Activated T-cell treated with anti-CD3 and anti-CD28 coated beads, Interleukin-2, amount 50 U/mL, for 24 hours (primary cell): ENCODE data around the gene HTRA3.

Experiments
- DNase-seq: peaks from one replicate; pipeline ENCODE4 v3.0.0-alpha.2; 2020
- H3K27ac Mint-ChIP-seq: 2 replicates; pipeline ENCODE4 v1.8.0; 2020; ENCODE audit warnings: mild to moderate bottlenecking, mixed read lengths
- H3K27me3 Mint-ChIP-seq: 2 replicates; pipeline ENCODE4 v1.8.0; 2020; ENCODE audit warnings: mixed read lengths
- H3K36me3 Mint-ChIP-seq: 2 replicates; pipeline ENCODE4 v1.8.0; 2020; ENCODE audit warnings: low read depth, mixed read lengths
- H3K4me1 Mint-ChIP-seq: 2 replicates; pipeline ENCODE4 v1.8.0; 2020; ENCODE audit warnings: low read depth, mixed read lengths
- H3K4me3 Mint-ChIP-seq: 2 replicates; pipeline ENCODE4 v1.8.0; 2020; ENCODE audit warnings: mild to moderate bottlenecking, moderate library complexity, mixed read lengths
- H3K9me3 Mint-ChIP-seq: 2 replicates; pipeline ENCODE4 v1.8.0; 2020; ENCODE audit warnings: mixed read lengths

Gene HTRA3

DNA sequence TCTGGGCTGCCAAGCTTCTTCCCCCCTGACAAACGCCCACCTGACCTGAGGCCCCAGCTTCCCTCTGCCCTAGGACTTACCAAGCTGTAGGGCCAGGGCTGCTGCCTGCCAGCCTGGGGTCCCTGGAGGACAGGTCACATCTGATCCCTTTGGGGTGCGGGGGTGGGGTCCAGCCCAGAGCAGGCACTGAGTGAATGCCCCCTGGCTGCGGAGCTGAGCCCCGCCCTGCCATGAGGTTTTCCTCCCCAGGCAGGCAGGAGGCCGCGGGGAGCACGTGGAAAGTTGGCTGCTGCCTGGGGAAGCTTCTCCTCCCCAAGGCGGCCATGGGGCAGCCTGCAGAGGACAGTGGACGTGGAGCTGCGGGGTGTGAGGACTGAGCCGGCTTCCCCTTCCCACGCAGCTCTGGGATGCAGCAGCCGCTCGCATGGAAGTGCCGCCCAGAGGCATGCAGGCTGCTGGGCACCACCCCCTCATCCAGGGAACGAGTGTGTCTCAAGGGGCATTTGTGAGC, 37.0 kb downstream of the HTRA3 start:
- H3K27me3 Mint-ChIP-seq, result peaks cover 24% of the 10 kb centered on the region
- DNase-seq, result no peak
- H3K27ac Mint-ChIP-seq, result no peak overlapping the region
- peaks cover 2% of the 10 kb centered on the region for H3K4me1 Mint-ChIP-seq
- no peaks in the 10 kb centered on the region for H3K36me3 Mint-ChIP-seq
- H3K9me3 Mint-ChIP-seq, result peaks cover 4% of the 10 kb centered on the region
- H3K4me3 Mint-ChIP-seq, result no peak overlapping the region

DNA sequence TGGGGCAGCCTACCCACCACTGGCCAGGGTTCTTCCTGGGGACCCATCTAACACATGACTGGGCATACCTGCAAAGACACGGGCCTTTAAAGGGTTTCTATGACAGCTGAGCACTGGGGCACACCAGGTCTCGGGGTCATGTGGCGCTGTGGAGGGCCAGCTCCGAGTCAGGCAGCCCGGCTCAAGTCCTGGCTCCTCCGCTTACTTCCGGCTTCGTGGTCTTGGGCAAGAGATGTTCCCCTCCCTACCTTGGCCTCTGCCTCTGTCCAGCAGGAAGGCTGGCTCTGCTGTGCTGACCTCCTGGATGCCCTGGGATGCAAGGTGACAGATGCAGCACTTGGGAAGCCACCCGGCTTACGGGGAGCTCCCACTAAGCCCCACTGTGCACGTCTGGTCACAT, 37.6 kb downstream of the HTRA3 start:
- H3K27ac Mint-ChIP-seq, result no peak overlapping the region
- no peak for DNase-seq
- peaks cover 2% of the 10 kb centered on the region for H3K4me1 Mint-ChIP-seq
- H3K4me3 Mint-ChIP-seq, result no peak overlapping the region
- peaks cover 2% of the 10 kb centered on the region for H3K9me3 Mint-ChIP-seq
- no peaks in the 10 kb centered on the region for H3K36me3 Mint-ChIP-seq
- H3K27me3 Mint-ChIP-seq, result peaks cover 24% of the 10 kb centered on the region

DNA sequence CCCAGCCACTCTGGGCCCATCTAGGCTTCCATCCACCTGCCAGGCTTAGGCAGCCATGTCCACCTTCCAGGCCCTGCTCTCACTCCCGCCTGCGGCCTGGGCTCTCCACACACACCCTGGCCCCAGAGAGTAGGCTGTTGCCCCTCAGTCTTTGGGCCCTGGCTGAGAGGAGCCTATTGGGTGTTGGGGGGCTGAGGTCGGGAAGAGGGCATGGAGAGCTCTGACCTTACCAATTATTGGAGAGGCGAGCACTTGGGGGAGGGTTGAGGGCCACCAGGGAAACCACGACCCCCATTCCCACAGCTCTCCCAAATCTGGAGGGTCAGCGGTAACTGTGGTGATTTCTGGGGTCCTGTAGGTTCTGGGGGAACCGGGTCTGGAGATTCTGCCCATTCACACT, 38.2 kb downstream of the HTRA3 start:
- Mint-ChIP-seq H3K9me3 (peaks cover 2% of the 10 kb centered on the region), H3K4me3 (no peak overlapping the region), H3K27me3 (peaks cover 22% of the 10 kb centered on the region), H3K4me1 (peaks cover 2% of the 10 kb centered on the region), H3K27ac (no peak overlapping the region), H3K36me3 (no peaks in the 10 kb centered on the region)
- DNase-seq, result no peak

DNA sequence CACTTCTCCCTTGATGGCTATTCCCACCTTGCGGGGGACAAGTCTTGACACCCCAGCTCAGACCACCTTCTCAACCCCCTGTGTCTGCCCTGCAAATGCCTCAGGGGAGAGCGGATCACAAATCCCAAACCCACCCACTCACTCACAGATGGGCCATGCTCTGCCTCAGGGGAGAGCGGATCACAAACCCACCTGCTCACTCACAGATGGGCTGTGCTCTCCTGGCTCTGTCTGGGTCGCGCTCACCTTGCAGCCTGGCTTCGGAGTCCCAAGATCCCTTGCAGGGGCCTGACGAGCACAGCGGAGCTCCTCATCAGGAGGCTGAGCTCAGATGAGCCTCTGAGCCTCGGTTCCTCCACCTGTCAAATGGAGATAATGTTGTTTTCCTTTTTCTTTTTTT, 38.6 kb downstream of the HTRA3 start:
- H3K9me3 Mint-ChIP-seq, result peaks cover 5% of the 10 kb centered on the region
- no peaks in the 10 kb centered on the region for H3K36me3 Mint-ChIP-seq
- H3K4me3 Mint-ChIP-seq, result no peak overlapping the region
- peaks cover 2% of the 10 kb centered on the region for H3K4me1 Mint-ChIP-seq
- no peak overlapping the region for H3K27ac Mint-ChIP-seq
- peaks cover 22% of the 10 kb centered on the region for H3K27me3 Mint-ChIP-seq
- no peak for DNase-seq

DNA sequence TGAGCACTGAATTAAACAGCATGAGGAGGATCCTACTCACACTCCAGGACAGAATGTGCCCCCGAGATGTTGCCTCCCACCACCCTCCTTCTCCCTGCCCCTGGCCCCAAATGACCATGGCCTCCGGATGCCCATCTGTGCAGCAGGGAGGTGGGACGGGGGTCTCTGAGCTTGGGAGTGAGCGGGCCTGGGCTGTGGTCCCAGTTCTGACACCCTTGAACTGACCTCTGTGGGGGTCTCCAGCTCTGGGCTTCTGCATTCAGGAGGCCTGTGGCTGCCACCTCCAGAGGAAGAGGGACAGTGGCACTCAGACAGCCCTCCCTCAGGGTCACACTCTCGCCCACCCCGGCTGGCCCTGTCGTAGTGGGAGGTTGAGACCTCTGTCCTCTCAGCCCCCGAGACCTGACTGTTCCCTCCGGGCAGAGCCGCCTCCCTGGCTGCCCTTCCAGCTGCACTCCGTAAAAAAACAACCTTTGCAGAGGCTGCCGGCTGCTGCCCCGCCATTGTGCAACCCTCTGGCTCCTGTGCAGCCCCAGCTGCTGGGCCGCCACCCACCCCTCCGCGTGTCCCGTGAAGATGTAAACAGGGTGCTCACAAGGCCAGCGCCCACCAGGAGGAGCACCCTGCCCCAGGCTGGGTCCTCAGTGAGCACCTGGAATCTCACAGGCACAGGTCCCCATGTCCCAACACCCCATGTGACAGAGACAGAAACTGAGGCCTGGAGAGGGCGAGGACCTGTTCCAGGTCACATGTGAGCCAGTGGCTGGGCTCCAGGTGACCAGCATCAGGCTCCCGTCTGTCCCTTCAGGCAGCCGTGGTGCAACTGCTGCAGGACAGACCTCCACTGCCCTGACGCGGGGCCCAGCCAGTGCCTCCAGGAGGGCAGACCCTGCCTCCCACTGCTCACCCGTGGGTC, 39.6 kb downstream of the HTRA3 start:
- no peak for DNase-seq
- Mint-ChIP-seq H3K27ac (no peak overlapping the region), H3K36me3 (no peaks in the 10 kb centered on the region), H3K9me3 (peaks cover 6% of the 10 kb centered on the region), H3K4me1 (no peaks in the 10 kb centered on the region), H3K27me3 (peaks cover 18% of the 10 kb centered on the region), H3K4me3 (no peak overlapping the region)

DNA sequence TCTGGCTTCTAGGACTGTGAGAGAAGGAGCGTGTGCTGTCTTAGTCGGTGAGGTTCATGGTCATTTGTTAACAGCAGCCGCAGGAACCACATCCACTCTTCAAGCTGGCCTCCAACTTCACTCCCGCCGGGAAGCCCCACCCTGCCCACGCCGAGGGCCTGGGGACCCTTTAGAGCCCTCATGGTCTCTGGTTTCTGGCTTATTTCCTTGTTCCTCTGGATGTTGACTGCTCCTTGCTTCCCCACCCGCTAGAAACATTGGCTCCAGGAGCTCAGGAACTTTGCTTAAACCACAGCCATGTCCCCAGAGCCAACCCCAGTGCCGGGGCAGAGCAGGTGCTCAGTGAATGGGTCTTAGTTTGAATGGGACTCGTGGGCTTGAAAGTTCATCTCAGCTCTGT, 40.8 kb downstream of the HTRA3 start:
- H3K4me1 Mint-ChIP-seq, result no peaks in the 10 kb centered on the region
- DNase-seq, result no peak
- H3K4me3 Mint-ChIP-seq, result no peak overlapping the region
- no peaks in the 10 kb centered on the region for H3K36me3 Mint-ChIP-seq
- H3K27me3 Mint-ChIP-seq, result peaks cover 23% of the 10 kb centered on the region
- no peak overlapping the region for H3K27ac Mint-ChIP-seq
- peaks cover 6% of the 10 kb centered on the region for H3K9me3 Mint-ChIP-seq

DNA sequence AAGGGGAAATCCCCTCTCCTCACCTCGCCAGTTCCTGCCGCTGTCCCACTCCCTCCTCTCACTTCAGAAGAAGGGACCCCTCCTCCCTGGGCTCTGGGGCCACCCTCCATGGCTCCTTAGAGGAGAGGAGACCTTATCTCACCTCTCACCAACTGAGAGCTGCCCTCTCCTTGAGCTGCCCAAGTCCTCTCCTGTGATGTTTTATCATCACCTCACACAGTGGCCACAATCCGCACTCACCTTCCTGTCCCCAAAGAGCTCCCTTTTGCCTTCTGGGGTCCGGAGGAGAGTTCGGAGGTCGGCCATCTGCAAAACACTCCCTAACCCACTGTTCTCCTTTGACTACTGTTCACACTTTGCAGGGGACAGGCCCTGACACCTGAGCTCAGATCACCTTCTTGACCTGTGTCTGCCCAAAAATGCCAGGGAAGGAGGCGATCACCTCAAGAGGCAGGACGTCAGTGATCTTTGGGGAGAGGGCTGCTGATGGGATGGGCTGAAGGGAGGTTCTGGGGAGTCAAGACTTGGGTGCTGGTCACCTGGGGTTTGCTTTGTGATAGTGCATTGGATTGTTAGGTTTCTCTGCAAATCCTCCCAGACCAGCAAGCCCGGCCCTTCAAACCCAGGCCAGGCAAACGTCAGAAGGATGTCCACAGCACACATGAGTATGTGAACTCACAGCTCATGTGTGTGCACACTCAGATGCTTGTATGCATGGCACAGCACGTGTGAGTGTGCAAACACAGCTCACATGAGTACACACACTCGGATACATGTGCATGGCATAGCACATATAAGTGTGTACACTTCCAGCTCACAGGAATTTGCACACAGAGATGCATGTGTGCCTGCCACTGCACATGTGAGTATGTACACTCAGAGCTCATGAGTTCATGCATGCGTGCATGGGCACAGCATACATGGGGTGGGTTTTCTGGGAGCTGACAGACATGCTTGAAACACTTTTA, 41.8 kb downstream of the HTRA3 start:
- Mint-ChIP-seq H3K4me1 (no peaks in the 10 kb centered on the region), H3K27me3 (peaks cover 23% of the 10 kb centered on the region), H3K9me3 (peaks cover 6% of the 10 kb centered on the region), H3K36me3 (no peaks in the 10 kb centered on the region), H3K4me3 (no peak overlapping the region), H3K27ac (no peak overlapping the region)
- no peak for DNase-seq

DNA sequence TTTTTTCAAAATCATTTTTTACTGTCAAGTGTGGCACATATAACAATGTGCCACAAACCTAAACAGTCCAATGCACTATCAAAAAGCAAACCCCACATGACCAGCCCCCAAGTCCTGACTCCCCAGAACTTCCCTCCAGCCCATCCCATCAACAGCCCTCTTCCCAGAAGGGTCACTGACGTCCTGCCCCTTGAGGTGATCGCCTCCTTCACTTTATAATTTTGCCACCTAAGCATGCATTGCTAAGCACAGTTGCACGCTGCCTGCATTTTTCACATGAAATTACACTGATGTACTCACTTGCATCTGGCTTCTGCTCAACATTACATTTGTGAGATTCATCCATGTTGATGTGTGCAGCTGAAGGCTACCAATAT, 42.5 kb downstream of the HTRA3 start:
- H3K9me3 Mint-ChIP-seq, result peaks cover 6% of the 10 kb centered on the region
- no peak overlapping the region for H3K4me3 Mint-ChIP-seq
- H3K27me3 Mint-ChIP-seq, result peaks cover 23% of the 10 kb centered on the region
- no peak overlapping the region for H3K27ac Mint-ChIP-seq
- H3K4me1 Mint-ChIP-seq, result no peaks in the 10 kb centered on the region
- no peak for DNase-seq
- no peaks in the 10 kb centered on the region for H3K36me3 Mint-ChIP-seq

DNA sequence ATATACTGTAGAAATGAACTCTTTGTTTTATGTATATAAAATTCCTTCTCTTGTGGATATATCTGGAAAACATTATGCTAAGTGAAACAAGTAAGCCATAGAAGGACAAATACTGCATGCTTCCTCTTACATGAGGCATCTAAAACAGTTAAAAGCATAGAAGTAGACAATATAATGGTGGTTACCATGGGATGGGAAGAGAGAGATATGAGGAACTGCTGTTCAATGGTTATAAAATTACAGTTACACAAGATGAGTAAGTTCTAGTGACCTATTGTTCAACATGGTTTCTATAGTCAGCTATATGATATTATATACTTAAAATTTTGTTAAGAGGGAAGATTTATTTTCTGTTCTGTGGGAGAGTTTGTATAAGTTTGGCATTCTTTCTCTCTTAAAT, 43.4 kb downstream of the HTRA3 start:
- Mint-ChIP-seq H3K9me3 (peaks cover 6% of the 10 kb centered on the region), H3K4me1 (no peaks in the 10 kb centered on the region), H3K4me3 (no peak overlapping the region), H3K27me3 (peaks cover 22% of the 10 kb centered on the region), H3K27ac (no peak overlapping the region), H3K36me3 (no peaks in the 10 kb centered on the region)
- no peak for DNase-seq

DNA sequence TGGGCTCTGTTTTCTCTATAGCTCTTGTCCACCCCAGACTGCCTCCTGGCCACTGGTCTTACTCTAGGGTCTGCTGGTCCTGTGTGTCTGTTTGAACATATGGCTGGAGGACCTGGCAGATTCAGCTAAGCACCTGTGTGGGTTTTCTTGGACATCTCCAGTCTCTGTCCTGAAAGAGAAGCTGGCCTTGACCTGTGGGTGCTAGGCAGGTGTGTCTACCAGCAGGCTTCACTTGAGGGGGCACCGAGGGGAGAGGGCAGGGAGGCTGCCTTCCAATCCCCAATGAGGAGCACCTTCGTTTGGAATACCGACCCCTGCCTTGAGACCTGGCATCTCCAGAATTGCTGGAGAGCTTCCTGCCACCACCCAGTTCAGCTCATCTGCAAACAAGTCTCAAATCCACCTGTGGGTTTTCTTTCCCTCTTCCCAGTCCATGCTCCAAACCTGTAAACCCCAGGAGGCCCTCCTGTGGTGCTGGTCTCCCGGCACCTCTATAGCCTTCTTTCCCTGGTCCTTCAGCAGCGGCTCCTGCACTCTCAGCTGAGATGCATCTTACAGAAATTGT, 45.2 kb downstream of the HTRA3 start:
- Mint-ChIP-seq H3K4me3 (no peak overlapping the region), H3K27me3 (peaks cover 16% of the 10 kb centered on the region), H3K4me1 (no peaks in the 10 kb centered on the region), H3K27ac (no peak overlapping the region), H3K36me3 (no peaks in the 10 kb centered on the region), H3K9me3 (peaks cover 6% of the 10 kb centered on the region)
- peak; percentile 9 for DNase-seq

DNA sequence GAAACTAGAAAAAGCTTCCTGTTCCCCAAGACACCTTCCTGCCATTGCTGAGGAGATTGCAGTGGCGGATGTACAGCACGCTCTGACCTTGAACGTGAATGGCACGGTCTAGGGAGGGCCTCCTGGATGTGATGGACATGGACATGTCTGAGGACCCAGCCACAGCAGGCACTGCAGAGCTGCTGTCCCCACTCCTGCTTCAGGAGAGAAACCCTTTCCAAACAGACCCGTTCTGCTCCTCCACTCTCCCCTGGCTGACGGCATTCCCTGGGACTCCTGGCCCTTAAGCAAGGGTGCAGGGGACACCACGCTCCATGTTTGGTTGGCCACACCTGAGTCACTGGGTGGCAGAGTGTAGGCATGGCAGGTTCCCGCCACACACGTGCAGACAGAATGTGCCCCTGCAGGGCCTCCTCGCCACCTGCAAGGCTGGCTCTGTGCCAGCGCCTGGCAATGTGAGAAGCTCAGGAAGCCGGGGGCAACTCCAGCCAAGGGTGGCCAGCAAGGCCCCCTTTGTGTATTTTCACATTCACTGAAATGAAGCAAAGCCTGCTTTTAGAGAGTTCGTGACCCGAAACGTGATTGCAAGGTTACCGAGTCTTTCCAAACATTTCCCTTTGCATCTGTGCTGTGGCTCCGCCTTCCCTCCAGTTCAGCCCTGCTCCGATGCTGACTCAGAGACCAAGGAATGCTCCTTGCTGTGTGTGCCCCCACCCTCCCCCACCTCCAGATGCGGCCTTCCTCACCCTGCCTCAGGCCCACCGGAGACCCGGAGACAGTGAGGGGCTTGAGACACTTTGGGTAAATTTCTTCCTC, 46.1 kb downstream of the HTRA3 start:
- no peak overlapping the region for H3K4me3 Mint-ChIP-seq
- H3K9me3 Mint-ChIP-seq, result peaks cover 6% of the 10 kb centered on the region
- H3K27me3 Mint-ChIP-seq, result peaks cover 10% of the 10 kb centered on the region
- H3K36me3 Mint-ChIP-seq, result no peaks in the 10 kb centered on the region
- peak; percentile 15 for DNase-seq
- no peaks in the 10 kb centered on the region for H3K4me1 Mint-ChIP-seq
- H3K27ac Mint-ChIP-seq, result no peak overlapping the region

DNA sequence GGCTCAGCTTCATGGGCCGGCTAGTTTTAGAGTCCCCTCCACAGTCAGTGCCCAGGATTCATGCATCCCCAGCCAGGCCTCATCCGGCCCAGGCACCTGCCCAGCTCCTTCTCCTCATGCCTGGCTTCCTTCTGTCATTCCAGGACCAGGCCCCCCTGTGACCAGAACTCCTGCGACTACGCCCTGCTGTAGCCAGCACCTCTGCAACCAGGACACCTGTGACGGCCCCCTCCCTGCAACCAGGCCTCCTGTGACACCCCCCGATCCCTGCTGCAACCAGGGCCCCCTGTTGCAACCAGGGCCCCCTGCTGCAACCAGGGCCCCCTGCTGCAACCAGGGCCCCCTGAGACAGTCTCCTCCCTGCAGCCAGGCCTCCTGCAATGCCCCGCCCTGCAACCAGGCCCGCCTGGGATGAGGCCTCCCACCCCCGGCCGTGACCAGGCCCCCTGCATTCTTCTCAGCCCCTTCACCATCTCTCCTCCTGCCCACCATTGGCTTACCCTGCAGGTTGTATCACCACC, 46.8 kb downstream of the HTRA3 start:
- H3K27ac Mint-ChIP-seq, result no peak overlapping the region
- no peak for DNase-seq
- H3K36me3 Mint-ChIP-seq, result no peaks in the 10 kb centered on the region
- H3K27me3 Mint-ChIP-seq, result peaks cover 7% of the 10 kb centered on the region
- peaks cover 6% of the 10 kb centered on the region for H3K9me3 Mint-ChIP-seq
- H3K4me3 Mint-ChIP-seq, result no peak overlapping the region
- H3K4me1 Mint-ChIP-seq, result no peaks in the 10 kb centered on the region

DNA sequence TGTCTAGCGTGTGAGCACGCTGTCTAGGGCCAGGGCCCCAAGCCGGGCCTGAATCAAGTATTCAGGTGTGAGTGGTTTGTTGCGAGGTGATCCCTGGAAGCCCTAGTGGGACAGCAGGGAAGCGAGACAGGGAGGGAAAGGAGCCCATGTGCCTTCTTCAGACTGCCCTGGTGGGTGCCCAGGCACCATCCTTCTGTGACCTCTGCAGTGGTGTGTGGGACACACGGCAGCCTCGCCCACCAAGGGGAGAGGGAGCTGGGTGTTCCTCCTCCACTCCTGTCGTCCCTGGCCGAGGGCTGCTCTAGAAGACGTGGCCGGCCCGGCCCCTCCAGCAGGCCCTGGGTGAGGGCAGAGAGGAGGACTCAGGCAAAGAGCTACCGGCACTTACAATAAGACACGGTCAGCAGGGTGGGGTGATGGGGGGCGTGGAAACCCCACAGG, 47.4 kb downstream of the HTRA3 start:
- DNase-seq, result peak; percentile 18
- Mint-ChIP-seq H3K27ac (no peak overlapping the region), H3K4me1 (no peaks in the 10 kb centered on the region), H3K9me3 (peaks cover 6% of the 10 kb centered on the region), H3K27me3 (peaks cover 4% of the 10 kb centered on the region), H3K36me3 (no peaks in the 10 kb centered on the region), H3K4me3 (no peak overlapping the region)
